GM18867 (cell line): ENCODE data around the gene FASTK.

ENCODE experiments used
- ATAC-seq: cut with Tn5 transposase; IDR thresholded peaks from one replicate; pipeline ENCODE4 v1.9.1; 2021; ENCODE audit warnings: mild to moderate bottlenecking, moderate library complexity; ENCODE audit not compliant: unreplicated experiment

The FASTK gene

GRCh38 chr7:151118108-151119054 is 37.8 kb upstream of the FASTK start:
- ATAC-seq, result no peak

DNA sequence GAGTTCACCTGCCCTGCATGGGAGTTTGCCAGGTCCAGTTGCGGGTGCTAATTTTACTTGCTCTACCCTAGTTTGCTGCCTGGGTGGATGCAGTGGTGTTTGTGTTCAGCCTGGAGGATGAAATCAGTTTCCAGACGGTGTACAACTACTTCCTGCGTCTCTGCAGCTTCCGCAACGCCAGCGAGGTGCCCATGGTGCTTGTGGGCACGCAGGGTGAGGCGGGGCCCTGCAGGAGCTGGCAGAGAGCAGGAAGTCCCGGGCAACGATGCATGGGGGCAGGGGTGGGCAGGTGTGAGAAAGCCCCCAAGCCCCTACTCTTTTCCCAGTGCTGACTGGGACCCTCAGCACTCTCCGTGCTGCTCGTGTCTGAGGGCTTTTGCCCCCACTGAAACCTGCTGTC is 37.0 kb upstream of the FASTK start:
- ATAC-seq, result no peak

DNA sequence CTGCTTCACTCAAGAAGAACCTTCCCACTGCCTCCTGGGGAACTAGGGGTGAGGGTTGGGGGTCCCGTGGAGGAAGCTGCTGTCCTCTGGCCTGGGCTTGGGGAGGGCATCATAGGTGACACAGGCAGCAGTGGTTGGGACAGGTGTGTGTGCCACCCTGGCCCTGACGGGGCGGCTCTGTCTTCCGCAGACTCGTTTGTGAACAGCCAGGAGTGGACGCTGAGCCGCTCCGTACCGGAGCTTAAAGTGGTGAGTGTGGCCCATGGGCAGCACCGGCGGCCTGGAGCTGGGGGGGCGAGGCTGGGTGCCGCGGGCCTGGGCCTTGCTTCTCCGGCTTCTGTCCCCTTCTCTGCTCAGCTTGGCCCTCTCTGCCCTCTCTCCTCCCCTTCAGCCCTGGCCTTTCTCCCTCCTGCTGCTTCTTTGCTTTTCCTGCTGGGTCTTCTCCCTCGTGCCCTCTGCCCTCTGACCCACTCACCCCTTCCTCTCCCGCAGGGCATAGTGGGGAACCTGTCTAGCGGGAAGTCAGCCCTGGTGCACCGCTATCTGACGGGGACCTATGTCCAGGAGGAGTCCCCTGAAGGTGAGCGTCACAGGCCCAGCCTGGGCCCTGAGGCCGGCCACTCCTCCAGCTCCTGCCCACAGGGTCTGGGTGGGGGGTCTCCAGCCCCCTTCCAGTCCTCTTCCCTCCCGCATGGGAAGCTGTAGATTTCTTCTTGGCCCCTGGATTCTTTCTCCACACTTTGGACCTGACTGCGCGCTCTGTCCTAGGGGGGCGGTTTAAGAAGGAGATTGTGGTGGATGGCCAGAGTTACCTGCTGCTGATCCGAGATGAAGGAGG is 36.2 kb upstream of the FASTK start:
- no peak for ATAC-seq

GRCh38 chr7:151115836-151116418 is 35.3 kb upstream of the FASTK start:
- no peak for ATAC-seq

GRCh38 chr7:151115121-151115835 is 34.7 kb upstream of the FASTK start:
- ATAC-seq, result no peak

GRCh38 chr7:151114151-151115090 is 33.8 kb upstream of the FASTK start:
- ATAC-seq, result no peak

- no peak for ATAC-seq
These were observed 32.9 kb upstream of the FASTK start for GRCh38 chr7:151113344-151114150.

DNA sequence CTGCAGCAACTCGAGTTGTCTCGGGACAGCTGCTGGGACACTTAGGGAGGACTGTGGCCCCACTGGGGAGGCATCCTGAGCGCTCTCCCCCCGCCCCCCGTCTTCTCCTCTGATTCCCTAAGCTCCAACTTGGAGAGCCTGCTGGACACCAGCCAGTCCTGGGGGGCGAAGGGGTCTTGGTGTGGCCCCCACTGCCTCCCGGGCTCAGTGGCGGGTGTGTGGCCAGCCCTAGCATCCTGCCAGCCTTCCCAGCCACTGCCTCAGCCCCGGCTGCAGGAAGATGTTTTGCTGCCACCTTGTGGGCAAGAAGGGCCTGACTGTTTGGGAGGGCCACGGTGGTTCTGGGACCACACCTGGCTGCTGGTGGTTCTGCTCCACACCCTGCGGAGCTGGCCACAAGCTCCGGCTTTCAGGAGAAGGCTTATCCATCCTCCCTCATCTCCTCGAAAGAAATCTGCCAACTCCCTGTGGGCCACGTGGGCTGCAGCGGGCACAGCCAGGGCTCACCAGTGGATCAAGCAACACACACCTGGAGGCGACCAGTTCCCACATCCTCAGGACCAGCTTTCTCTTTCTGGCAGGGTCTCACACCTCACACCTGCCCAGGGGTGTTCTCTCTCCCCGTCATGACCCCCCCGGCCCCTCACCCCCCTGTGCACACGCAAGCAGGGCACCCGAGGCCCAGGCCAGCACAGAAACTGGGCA is 30.5 kb upstream of the FASTK start:
- ATAC-seq, result peak; percentile 79

GRCh38 chr7:151110236-151110940 is 29.8 kb upstream of the FASTK start:
- no peak for ATAC-seq

DNA sequence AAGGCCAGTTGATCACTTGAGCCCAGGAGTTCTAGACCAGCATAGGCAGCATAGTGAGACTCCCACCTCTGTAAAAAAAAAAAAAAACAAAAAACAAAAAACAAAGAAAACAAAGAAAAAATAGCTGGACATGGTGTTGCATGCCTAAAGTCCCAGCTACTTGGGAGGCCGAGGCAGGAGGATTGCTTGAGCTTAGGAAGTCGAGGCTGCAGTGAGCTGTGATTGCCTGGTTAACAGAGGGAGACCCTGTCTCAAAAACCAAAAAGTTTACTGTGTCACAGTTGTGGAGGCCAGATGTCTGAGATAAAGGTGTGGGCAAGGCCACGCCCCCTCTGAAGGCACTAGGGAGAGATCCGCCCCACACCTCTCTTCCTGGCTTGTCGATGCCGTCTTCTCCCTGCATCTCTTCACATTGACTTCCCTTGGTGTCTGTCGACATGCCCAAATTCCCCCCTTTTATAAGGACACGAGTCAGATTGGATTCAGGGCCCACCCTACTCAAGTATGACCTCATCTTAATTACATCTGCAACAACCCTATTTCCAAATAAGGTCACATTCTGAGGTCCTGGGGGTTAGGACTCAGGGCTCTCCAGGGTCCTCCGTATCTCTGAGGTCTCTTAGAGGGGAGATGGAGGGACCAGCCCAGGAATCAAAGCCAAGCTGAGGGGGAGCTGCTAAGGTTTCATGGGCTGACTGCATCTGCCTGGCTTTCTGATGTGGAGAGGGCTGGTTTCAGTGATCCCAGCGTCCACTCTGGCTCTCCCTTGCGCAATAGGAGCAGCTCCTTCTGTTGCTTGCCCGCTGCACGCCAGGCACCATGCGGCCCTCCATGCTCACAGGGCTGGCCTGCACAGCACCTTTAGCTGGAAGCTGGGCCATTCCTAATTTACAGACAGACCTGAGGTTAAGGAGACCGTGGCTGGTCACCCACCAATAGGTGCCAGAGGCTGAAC is 28.8 kb upstream of the FASTK start:
- ATAC-seq, result no peak

- ATAC-seq, result no peak
These were observed 27.3 kb upstream of the FASTK start for GRCh38 chr7:151107882-151108281.

GRCh38 chr7:151104411-151105235 is 24.0 kb upstream of the FASTK start:
- ATAC-seq, result no peak

- ATAC-seq, result no peak
These were observed 23.4 kb upstream of the FASTK start for GRCh38 chr7:151103973-151104372.

- ATAC-seq, result no peak
These were observed 22.4 kb upstream of the FASTK start for GRCh38 chr7:151102991-151103390.

DNA sequence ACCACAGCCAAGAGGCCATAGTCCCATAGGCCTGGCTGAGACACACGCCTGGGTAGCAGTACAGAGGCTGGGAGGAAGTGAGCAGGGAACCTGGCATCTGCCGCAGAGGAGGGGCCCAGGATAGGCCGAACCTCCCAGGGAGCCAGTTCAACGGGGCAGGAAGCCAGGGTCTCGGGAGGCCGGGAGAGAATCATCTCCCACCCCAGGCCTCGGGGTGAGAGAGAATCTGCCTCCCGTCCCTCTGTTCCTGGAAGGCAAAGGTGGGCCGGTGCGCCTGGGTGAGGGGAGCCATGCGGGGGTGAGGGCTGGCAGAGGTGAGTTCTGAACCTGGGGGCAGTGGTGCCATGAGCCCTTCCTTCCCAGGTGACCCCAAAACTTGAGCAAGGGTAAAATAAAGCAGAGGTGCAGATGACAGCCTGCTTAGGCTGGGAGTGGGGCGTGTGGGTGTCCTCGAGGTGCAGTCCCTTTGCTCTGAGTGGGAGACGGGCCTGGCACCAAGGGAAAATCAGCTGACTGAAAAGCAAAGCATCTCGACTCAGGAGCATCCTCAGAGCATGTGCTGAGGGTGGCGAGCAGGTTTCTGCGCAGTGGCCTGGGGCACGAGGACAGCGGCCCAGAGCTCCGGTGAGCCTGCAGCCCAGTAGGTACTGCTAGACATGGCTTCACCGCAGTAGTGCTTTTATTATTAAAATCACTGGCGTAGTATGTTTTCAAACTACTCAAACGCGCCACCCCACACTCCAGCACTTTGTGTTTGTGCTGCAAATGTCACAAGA is 21.2 kb upstream of the FASTK start:
- ATAC-seq, result no peak
